Right hindlimb (tissue), 1 donor: ENCODE results near the gene STT3A.
"Not testable (repeated sequence)": the region's sequence is repeated elsewhere in the genome, so short reads cannot be mapped to it uniquely, and the experiment has no call there.

Experiments used
- DNase-seq: peaks from one replicate; pipeline ENCODE4 v3.0.0-alpha.2; 2018

STT3A gene

DNA sequence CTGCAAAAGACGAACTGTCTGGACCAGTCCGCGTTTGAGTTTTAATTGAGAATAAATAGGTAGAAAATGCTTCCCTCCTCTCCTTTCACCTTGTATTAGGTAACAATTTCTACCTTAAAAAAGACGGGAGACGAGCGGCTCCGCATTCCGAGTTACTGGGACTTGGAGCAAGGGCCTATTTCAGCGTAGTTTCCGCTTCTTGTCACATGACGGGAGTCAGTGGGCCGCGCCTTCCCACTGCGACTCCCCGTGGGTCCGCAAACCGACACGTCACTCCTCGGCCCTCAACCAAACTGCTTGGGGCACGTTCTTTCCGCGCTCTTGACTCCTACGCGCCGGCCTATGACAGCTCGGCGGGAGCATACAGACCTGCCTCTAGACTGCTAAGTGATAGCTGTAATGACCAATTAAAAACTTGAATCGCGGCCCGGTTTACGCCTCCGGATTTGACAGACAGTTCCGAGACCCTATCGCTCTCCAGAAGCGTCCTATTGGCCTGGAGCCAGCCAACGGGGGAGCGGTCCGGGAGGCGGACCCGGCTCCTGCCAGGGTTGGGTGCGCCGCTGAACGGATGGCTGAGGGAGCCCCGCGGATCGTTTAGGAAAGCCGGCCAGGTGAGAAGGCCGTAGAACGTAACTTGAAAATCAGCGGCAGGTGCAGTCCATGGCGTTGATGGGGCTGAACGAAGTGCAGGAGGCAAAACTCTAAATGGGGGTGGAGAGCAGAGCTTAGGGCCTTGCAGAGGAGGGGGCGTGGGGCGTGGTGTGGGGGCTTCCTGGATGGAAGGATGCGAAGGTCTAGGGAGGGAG lies at the start of gene STT3A:
Gene STT3A, plus strand, starts transcription at position 548 of the 809 bp plus-strand sequence. CDS start 3,064 bp downstream, outside the sequence.
- peak; percentile 100 for DNase-seq

DNA sequence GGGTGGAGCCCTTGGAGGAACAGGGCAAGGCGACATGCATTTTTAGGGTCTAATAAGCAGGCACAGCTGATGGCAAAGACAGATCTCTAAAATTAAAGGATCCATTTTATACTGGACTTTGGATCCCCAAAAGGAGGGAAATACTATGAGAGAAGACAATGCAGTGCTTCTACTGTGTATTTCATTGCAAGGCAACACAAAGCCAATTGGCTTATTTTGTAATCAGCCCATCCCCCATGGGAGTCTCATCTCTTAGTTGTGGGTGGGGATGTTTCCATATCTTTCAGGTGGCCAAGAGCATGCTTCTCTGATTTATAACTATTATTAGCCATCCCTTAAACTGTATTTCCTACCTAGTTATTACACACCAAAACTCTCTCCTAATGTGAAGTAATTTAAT lies 41.9 kb upstream of the STT3A start:
- no peak for DNase-seq

DNA sequence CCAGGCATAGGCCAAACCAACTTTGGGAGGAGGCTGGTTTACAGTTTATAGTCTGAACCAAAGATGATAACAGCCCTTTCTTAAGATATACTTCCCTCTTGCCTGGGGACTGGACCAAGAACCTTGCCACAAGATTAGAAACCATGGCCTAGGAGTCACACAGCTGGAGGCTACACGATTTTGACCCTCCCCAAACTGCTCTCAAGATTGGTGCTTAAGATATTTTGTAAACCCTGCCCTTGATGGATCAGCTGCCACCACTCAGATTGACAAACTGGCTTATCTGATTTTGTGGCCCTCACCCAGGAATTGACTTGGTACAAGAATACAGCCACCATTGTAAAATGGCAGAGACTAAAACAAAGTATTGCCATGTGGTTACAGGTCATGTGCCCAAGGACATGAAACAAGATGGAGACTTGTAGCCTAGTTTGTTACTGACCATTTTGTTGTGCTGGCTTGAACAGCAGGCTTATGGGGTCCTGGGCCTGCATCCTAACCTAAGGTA lies 40.8 kb upstream of the STT3A start:
- no peak for DNase-seq

DNA sequence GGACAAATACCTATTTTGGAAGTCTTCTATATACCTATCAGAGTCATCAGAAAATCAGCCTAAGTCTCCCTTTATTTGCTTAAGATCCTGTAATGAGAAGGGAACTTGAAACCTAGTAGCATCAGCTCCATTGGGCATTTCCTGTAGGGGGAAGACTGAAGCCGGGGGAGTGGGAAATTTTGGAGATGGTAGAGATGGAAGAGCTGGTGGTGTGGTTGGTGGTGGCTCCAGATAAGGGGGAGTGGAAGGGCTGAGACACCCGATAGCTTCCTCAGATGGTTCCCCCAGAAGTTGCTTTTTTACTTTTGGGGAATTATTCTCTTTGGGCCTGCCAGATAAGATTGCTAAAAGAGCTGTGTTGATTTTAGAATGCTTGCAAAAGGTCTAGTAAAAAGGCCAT lies 39.7 kb upstream of the STT3A start:
- DNase-seq: no peak

DNA sequence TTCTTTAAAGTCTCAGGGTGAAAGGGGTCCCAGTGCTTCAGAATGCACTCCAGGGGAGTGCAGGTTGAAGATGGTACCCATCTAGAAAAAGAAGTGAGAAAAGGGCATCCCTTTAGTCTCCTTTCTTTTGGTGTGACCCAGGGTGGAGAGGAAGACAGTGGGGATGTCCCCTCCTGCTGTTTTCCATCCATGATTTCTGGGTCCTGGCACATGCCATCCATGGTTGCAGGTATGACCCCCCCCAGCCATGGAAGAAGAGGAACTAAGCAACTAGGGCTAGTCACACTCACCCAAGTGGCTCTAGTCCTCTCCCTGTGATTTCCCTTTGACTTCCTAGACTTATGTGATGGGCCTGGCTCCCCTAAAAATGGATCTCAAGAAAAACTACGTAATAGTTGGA lies 39.3 kb upstream of the STT3A start:
- no peak for DNase-seq

DNA sequence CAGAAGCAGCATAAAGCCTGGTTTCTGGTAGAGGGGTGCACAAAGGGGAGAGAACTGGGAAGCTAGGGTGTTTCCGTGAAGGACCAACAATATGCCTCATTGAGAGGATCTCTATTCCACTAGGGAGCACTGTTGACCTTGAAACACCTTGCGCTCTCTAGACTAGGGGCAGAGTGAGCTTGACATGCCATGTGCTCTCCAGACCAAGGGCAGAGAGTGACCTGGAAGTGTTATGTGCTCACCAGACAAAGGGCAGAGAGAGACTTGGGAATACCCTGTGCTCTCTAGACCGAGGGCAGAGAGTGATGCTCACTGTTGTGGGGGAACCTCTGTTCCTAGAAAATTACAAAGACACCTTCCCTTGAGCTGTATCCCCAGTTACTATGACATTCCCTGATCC lies 38.6 kb upstream of the STT3A start:
- DNase-seq: no peak

DNA sequence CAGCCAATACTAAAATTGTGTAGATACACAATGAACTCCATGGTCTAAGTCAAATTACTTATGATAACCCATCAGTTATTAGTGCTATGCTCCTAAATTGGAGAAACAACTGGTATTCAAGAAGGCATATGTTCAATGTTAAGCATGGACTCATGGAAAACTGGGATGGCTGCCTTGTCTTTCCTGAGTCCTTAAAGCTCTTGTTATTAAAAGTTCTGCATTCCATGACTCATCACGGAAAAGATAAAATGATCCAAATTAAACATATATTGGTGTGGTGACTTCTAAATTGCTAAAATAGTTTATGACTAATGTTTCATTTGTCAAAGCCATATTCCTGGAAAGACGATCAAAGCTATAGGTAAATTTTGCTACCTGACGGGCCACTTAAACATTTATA lies 32.8 kb upstream of the STT3A start:
- no peak for DNase-seq

DNA sequence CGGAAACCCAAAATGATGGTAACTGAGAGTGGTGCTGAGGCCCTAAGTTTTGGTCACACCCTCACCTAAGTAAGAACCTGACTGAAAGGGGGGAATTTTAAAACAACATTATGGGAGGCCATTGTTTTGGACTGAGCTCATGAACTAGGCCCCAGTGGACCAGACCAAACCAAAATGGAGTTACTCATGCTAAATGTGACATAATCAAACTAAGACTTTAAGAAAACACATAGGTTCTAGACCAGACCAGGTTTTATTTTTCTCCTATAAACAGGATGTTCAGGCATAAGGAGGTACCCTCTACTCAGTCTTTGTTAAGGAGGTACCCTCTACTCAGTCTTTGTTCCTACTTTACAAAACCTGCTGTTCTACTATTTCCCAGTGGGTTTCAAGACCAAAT lies 30.7 kb upstream of the STT3A start:
- DNase-seq: no peak

DNA sequence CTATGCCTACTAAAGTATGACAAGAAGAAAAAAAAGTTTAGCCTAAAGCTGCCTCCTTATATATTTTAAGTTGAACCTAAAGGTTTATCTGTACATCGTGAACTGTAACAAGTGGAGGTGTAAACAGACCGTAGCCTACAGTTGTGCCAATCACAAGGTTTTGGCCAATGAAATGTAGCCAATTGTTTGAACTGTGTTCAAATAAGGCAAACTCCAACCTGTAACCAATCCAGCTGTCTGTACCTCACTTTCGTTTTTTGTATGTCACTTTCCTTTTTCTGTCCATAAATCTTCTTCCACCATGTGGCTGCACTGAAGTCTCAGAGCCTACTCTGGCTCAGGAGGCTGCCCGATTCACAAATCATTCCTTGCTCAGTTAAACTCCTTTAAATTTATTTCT lies 30.2 kb upstream of the STT3A start:
- DNase-seq: no peak

DNA sequence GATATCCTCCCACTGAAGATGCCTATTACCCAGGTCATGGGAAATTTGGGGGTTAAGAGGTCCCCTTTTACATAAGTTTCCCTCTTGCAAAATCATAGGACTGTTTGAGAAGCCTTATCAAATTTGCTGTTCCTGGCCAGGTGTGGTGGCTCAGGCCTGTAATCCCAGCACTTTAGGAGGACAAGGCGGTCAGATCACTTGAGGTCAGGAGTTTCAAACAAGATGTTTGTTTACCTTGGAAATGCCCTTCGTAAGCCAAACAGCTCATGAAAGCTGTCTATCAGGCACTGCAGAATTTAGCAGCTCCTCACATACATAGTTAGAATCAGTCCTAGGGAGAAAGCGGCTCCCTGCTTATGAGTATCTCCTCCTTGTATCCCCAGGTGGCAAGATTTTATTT lies 28.3 kb upstream of the STT3A start:
- no peak for DNase-seq

DNA sequence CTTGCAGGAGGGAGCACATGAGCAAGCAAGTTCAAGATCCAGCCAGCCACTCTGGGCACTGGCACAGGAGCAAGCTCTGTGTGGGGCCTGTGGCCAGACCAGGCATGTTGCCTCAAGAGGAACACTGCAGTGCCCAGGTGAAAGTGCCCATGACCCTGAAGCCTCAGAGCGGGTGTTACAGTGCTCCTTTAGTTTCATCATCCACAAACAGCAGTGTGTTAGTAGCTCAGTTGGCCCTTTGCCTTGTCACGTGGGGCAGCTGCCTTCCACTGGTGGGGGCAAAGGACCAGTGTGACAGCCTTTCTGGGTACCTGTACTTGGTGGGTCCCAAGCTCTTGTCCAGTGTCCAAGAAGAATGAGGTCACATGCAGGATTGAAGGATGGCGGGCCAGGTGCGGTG lies 26.4 kb upstream of the STT3A start:
- DNase-seq: no peak

DNA sequence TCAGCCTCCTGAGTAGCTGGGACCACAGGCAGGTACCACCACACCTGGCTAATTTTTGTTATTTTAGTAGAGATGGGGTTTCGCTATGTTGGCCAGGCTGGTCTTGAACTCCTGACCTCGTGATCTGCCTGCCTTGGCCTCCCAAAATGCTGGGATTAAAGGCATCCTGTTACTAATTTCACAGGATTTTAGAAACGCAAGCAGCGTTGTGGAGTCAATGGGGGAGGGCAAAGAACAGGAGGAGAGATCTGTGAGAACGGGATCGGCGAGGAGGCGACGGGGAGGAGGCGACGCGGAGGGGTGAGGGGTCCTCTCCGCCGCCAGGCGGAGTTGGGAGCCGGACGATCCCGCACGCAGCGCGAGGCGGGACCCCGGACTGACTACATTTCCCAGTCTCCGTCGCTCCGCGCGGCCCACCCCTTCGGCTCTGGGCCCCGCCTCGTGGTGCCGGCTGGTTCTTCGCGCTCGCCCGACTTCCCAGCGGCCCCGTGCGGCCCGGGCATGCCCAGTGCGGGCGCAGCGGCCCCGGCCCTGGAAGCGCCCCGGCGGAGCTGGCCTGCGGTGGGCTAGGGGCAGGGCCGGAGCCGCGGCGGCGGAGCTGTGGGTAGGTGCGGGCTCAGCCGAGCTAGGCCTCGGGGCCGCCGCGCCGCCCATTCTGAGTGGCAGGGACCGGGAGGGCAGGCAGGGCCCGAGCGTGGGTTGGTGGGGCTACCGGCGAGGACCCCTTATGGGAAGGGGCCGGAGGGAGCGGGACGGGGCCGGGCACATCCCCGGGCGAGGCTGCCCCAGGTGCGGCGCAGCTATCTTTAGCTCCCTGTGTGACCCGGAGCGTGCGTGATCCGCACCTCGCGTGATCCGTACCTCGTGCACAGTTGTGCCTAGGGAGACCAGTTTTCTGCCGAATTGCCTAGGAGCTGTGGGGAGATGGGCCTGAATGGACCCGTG lies 23.4 kb upstream of the STT3A start, which contains the start of gene EI24:
Gene EI24, plus strand, starts transcription at position 508 of the 945 bp plus-strand sequence. CDS start 3,051 bp downstream, outside the sequence.
- DNase-seq: peak; percentile 94

DNA sequence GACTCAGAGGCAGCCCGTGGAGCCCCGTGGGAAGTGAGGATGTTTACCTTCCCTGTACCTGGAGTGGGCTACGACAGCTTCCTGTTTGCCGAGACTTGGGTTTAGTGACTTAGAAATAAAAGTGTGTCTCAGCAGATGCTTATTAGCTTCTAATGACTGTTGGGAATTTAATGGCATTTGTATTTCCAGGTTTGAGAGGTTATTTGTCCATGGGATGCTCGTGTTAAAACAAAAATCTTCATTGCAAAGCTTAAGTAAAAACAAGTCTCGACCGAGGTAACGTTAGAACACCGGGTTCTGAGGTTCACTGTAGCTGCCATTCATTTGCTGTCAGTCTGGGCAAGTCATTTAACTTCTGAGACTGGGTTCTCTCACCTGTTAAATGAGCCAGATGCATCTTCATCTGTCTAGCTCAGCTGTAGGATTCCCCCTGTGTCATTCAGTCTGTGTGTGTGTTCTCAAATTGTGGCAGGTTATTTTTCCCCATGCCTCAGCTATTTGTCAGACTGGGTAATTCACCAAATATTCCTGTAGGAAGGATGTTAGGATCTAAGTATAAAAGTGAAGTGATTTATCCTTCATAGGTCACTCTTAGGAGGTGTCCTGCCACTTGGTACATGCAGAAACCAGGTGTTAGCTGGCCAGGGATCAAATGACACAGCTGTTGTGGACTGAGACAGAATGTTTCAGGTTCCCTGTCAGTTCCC lies 22.6 kb upstream of the STT3A start:
- no peak for DNase-seq

DNA sequence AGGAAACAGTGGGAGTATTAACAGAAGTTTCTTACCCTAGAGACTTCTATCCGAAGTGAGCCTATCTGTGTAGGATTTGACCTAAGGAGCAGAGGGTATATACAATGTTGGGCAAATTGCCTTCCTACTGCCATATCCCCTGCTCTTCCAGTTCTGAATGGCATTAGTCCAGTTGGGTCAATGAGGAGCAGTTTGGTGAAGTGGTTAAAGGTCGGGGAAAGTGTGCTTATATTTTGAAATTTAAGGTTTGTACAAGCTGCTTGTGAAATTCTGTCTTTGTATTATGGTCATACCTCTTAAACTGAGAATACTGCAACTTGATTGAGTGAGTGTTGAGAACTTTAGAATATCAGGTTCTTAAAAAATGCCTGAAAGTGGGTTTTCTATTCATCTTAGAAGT lies 21.7 kb upstream of the STT3A start:
- DNase-seq: no peak

DNA sequence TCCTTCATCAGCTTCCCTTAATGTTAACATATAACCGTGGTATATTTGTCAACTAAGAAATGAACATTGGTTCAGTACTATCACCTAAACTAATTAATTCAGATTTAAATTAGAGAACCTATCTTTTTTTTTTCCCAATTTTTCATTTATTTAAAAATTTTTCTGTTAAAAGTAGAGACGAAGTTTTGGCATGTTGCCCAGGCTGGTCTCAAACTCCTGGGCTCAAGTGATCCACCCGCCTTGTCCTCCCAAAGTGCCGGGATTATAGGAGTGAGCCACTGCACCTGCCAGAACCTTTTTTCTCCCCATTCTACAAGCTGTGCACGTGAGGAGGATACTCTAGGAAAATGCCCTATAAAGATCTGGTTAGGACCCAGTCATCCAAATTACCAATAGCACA lies 19.7 kb upstream of the STT3A start:
- DNase-seq: no peak

DNA sequence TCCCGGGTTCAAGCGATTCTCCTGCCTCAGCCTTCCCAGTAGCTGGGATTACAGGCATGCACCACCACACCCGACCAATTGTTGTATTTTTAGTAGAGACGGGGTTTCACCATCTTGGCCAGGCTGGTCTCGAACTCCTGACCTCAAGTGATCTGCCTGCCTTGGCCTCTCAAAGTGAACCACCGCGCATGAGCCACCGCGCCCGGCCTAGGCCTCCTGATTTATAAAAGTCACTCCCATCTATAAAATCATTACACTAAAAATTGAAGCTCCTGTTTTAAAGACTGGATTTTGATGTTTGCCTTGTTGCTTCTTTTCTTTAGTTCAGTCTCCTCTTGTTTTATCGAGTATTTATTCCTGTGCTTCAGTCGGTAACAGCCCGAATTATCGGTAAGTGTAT lies 15.5 kb upstream of the STT3A start:
- not testable (repeated sequence) for DNase-seq

DNA sequence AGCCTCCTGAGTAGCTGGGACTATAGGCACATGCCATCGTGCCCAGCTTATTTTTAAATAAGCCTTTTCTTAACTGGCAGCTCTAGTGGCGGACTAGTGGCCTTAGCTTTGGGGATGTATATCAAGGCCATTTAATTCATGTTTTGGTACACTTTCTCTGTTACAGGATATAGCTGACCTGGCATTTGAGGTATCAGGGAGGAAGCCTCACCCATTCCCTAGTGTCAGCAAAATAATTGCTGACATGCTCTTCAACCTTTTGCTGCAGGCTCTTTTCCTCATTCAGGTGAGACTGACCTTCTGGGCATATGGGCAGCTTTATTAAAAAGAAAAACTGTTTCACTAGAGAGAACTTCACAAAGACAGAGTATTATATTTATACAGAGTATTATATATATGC lies 13.9 kb upstream of the STT3A start:
- DNase-seq: no peak

DNA sequence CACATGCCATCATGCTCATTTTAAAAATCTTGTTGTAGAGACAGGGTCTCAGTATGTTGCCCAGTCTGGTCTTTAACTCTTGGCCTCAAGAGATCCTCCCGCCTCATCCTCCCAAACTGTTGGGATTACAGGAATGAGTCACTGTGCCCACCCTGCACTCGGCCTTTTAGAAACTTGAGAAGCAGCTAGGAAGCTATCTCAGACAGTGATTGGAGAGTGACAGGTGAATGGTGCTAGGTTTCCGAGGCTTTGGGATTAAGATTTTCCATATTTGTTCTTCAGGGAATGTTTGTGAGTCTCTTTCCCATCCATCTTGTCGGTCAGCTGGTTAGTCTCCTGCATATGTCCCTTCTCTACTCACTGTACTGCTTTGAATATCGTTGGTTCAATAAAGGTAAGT lies 12.8 kb upstream of the STT3A start:
- DNase-seq: no peak

DNA sequence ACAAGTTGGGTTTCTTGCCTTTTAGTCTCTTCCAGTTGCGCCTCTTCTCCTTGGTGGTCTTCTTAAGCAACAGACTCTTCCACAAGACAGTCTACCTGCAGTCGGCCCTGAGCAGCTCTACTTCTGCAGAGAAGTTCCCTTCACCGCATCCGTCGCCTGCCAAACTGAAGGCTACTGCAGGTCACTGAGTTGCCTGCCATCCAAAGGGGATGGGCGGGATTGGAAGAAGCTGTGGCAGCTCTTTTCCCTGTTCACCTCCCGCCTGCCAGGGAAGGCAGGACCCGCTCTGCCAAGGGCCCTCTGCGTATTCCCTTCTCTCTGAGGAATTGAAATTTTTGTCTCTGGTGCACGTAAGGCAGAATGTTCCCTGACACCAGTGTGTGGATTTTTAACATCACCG lies 9.2 kb upstream of the STT3A start:
- DNase-seq: no peak

DNA sequence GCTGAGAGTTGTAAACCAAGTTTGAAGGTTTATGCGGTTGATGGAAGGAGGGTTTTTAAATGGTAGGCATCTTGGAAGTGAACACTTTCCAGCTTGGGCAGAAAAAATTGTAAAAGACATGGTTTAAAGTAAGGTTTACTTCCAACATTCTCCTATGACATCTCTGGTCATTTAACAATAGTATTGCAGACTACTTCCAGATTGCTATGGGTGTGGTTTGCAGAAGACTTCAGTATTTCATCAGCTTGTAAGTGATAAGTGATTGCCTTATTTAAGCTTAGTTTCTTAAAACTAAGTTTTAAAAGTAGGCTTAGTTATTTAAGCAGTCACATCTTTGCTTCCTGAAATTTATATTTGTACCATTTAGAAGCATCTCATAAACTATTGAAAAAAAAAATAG lies 7.2 kb upstream of the STT3A start:
- no peak for DNase-seq

DNA sequence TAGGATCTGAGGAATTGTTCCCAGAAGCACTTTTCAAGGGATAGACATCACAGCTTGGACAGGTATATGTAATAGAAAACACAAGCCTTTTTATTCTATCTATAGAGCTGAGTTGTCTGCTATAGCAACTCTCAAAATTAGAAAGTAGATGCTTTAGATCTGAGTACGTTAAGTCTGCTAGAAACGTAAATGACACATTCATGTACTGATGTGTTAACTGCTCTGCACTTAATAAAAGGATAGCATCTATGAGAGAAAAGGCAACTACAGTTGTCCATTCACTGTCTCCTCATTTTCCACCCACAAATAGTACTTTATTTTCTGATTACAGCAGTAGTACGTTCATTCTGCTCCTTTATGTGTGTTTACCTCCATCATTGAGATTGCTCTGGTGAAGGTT lies 6.0 kb upstream of the STT3A start:
- DNase-seq: no peak

DNA sequence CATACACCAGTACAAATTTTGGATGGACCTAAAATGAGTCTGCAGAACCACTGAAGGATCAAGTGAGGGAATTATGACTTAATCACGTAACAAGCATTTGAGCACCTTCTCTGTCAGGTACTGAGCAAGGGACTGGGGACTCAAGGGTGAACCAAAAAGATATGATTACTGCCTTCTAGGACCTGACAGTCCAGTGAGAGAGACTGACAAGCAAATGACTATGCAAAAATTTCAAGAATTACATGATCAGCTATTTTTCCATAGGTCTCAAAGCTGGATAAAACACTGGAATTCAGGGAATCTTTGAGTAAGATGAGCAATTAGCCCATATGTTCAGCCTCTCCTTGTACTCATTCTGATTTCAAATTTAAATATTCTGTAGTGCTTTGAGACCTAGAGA lies 5.2 kb upstream of the STT3A start:
- no peak for DNase-seq

DNA sequence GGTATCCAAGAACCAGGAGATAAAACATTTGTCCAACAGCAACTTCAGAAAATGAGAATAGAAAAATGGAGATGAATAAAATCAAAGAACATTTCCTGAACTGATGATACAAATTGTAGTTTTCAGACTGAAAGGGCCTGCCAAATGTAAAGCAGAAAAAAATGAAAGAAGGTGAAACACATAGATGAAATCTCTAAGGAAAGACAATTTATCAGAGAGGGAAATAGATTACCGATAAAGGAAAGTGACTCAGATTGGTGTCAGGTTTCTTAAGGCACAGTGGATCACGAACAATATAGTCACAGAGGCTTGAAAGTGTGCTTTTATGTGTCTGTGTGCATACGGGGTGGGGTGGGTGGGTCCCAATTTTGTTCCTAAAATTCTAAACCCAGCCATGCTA lies 4.1 kb upstream of the STT3A start:
- no peak for DNase-seq
